Right cardiac atrium (tissue), 5 donors: Measurements from ENCODE around the gene CFAP69. TPM values are rescaled to one million over a fixed set of nuclear protein-coding genes. Genes with fewer than 3 reads are reported as not detected.
"Not testable (repeated sequence)": the region's sequence is repeated elsewhere in the genome, so short reads cannot be mapped to it uniquely, and the experiment has no call there.

Experiments
- ATAC-seq, 2 donors: fragments of 200-7000 bp; cut with Tn5 transposase; one replicate each; pipeline versions ENCODE4 v1.8.0 to v1.9.1; 2020; ENCODE audit warnings: moderate library complexity in 2 of 2, mild to moderate bottlenecking in 1 of 2
- DNase-seq, 3 donors: peaks; one replicate each; pipeline ENCODE4 v3.0.0-alpha.2; 2020
- H3K27ac ChIP-seq: one replicate; pipeline ENCODE4 v1.5.1; 2013; ENCODE audit warnings: mild to moderate bottlenecking, low read length, control low read depth, moderate library complexity
- H3K27me3 ChIP-seq: one replicate; pipeline ENCODE4 v1.6.1; 2013; ENCODE audit not compliant: control insufficient read depth, insufficient read depth
- H3K4me1 ChIP-seq: one replicate; pipeline ENCODE4 v1.6.1; 2013; ENCODE audit warnings: low read length; ENCODE audit not compliant: control insufficient read depth, insufficient read depth
- H3K4me3 ChIP-seq: one replicate; pipeline ENCODE4 v1.5.1; 2013; ENCODE audit warnings: low read length, control low read depth
- H3K9me3 ChIP-seq: one replicate; pipeline ENCODE4 v1.6.1; 2013; ENCODE audit warnings: low read length; ENCODE audit not compliant: control insufficient read depth
- WGBS: extraction: QIAGEN DNeasy Blood & Tissue Kit; methylation state at CpG from one replicate; pipeline ENCODE4 v1.1.7; 2013; 5-methylcytosine and 5-hydroxymethylcytosine counted together
- intact Hi-C, 4 donors: fragments of 100-400 bp; cut with DNase I; formaldehyde crosslinking; loops; one replicate each; pipeline versions ENCODE4 v1.11.0 to v1.14.0; 2022 to 2023
- polyA plus RNA-seq: library from polyadenylated mRNA; stranded (reverse); fragments of 200-250 nt; gene quantifications from one replicate; pipeline ENCODE4 v1.2.3, GENCODE V29; 2013
- total RNA-seq, 4 donors: library from RNA; stranded (reverse); fragmentation: NEBNext Ultra II Directional; extraction: Animal tissue kit (Norgen Biotek cat#: 25700); gene quantifications; one replicate each; pipeline ENCODE4 v1.2.1, GENCODE V29; 2021
- donor health status: healthy with polysubstance abuse.
- donor health status: DM: no; HTN: yes; CAD: no.
- donor health status: DM: no; HTN: no; CAD: no.
- donor health status: DM: no; HTN: yes; CAD: no; lungs with severe emphysema.
- donor health status: DM: yes; HTN: yes; CAD: no.

The CFAP69 gene
- total and polyA plus RNA-seq, 5 donors, result 2.3 to 7.4 (median 3.6) TPM

GRCh38 chr7:90313907-90314306 is 68.9 kb downstream of the CFAP69 start:
- WGBS, result 71% methylated on average over 4 of the region's 4 CpGs
- H3K27ac ChIP-seq, result no peak overlapping the region
- no peaks in the 10 kb centered on the region for H3K4me1 ChIP-seq
- ATAC-seq (no peak), DNase-seq (no peak)
- no peaks in the 10 kb centered on the region for H3K9me3 ChIP-seq
- H3K4me3 ChIP-seq, result no peak overlapping the region
- intact Hi-C loops, result loop anchor here in 1 of 4 donors (10.0 kb wide), 1 partner anchor 111 kb away; no protein-coding TSS in a partner anchor
- no peaks in the 10 kb centered on the region for H3K27me3 ChIP-seq

- DNase-seq, result no peak
- H3K4me3 ChIP-seq, result no peak overlapping the region
- no peaks in the 10 kb centered on the region for H3K27me3 ChIP-seq
- ATAC-seq, result no peak
- H3K9me3 ChIP-seq, result no peaks in the 10 kb centered on the region
- 80% methylated on average over 7 of the region's 7 CpGs for WGBS
- intact Hi-C loops, result no loop called here
- H3K4me1 ChIP-seq, result no peaks in the 10 kb centered on the region
- no peak overlapping the region for H3K27ac ChIP-seq
These were observed 75.0 kb downstream of the CFAP69 start for GRCh38 chr7:90320014-90320413.

- 35% methylated on average over 7 of the region's 7 CpGs for WGBS
- H3K27me3 ChIP-seq, result no peaks in the 10 kb centered on the region
These were observed 75.4 kb downstream of the CFAP69 start for GRCh38 chr7:90320418-90320800.

GRCh38 chr7:90320801-90321494 is 76.0 kb downstream of the CFAP69 start, which contains the start of gene FAM237B:
Gene FAM237B, minus strand, starts transcription at chr7:90321304. Its CDS starts 1,556 bp downstream, at chr7:90319748.
- no peaks in the 10 kb centered on the region for H3K9me3 ChIP-seq
- H3K4me1 ChIP-seq, result no peaks in the 10 kb centered on the region
- no peaks in the 10 kb centered on the region for H3K27me3 ChIP-seq
- DNase-seq (peak in 1 of 3 donors; percentile 57), ATAC-seq (peak; percentile 48 to 60)
- intact Hi-C loops, result no loop called here
- H3K4me3 ChIP-seq, result no peak within 1 kb of the TSS
- WGBS, result 2% methylated on average over 62 of the region's 62 CpGs
- H3K27ac ChIP-seq, result no peak within 1 kb of the TSS

More at GRCh38 chr7:90320418-90320800, 75.4 kb downstream of the CFAP69 start:
- no peaks in the 10 kb centered on the region for H3K9me3 ChIP-seq
- ATAC-seq (no peak), DNase-seq (no peak)
- intact Hi-C loops, result no loop called here
- no peak overlapping the region for H3K4me3 ChIP-seq
- H3K4me1 ChIP-seq, result no peaks in the 10 kb centered on the region
- H3K27ac ChIP-seq, result no peak overlapping the region

GRCh38 chr7:90322837-90323236 is 77.9 kb downstream of the CFAP69 start:
- no peaks in the 10 kb centered on the region for H3K4me1 ChIP-seq
- ATAC-seq (no peak), DNase-seq (no peak)
- intact Hi-C loops, result no loop called here
- no peaks in the 10 kb centered on the region for H3K27me3 ChIP-seq
- no peak overlapping the region for H3K27ac ChIP-seq
- H3K4me3 ChIP-seq, result no peak overlapping the region
- no peaks in the 10 kb centered on the region for H3K9me3 ChIP-seq

GRCh38 chr7:90326500-90326899 is 81.5 kb downstream of the CFAP69 start:
- Histone ChIP-seq H3K27me3 (no peaks in the 10 kb centered on the region), H3K4me1 (no peaks in the 10 kb centered on the region), H3K27ac (no peak overlapping the region), H3K9me3 (no peaks in the 10 kb centered on the region), H3K4me3 (no peak overlapping the region)
- intact Hi-C loops, result no loop called here
- no peak for DNase-seq
- WGBS, result 20% methylated on average over 1 of the region's 1 CpG
- no peak for ATAC-seq

- H3K4me1 ChIP-seq, result no peaks in the 10 kb centered on the region
- peak in 1 of 3 donors; percentile 63 for DNase-seq
- WGBS, result 94% methylated on average over 48 of the region's 48 CpGs
- ATAC-seq, result no peak
- H3K9me3 ChIP-seq, result no peaks in the 10 kb centered on the region
- no peak overlapping the region for H3K4me3 ChIP-seq
- no peaks in the 10 kb centered on the region for H3K27me3 ChIP-seq
- no peak overlapping the region for H3K27ac ChIP-seq
- intact Hi-C loops, result no loop called here
These were observed 89.3 kb downstream of the CFAP69 start for GRCh38 chr7:90334193-90334843.

GRCh38 chr7:90334926-90335325 is 90.0 kb downstream of the CFAP69 start:
- DNase-seq, H3K27ac ChIP-seq, H3K4me3 ChIP-seq, H3K4me1 ChIP-seq, ATAC-seq, H3K27me3 ChIP-seq, intact Hi-C loops, H3K9me3 ChIP-seq: not testable (repeated sequence)
- 93% methylated on average over 2 of the region's 2 CpGs for WGBS

- Histone ChIP-seq H3K27me3 (no peaks in the 10 kb centered on the region), H3K4me1 (no peaks in the 10 kb centered on the region), H3K27ac (no peak overlapping the region), H3K4me3 (no peak overlapping the region), H3K9me3 (no peaks in the 10 kb centered on the region)
- no peak for ATAC-seq
- intact Hi-C loops, result no loop called here
- no peak for DNase-seq
These were observed 92.1 kb downstream of the CFAP69 start for GRCh38 chr7:90337106-90337505.

GRCh38 chr7:90345016-90345415 is 100.0 kb downstream of the CFAP69 start:
- Histone ChIP-seq H3K4me1 (no peaks in the 10 kb centered on the region), H3K27me3 (no peaks in the 10 kb centered on the region), H3K9me3 (no peaks in the 10 kb centered on the region), H3K4me3 (peak overlapping the region; percentile 88), H3K27ac (no peak overlapping the region)
- ATAC-seq (no peak), DNase-seq (no peak)
- intact Hi-C loops, result loop anchor here in 1 of 4 donors (5.0 kb wide), 1 partner anchor 57 kb away; the partner anchor contains the start of gene CLDN12

GRCh38 chr7:90345595-90346335 is 100.8 kb downstream of the CFAP69 start:
- H3K4me3 ChIP-seq, result peak overlapping the region; percentile 88
- peak; percentile 40 to 60 for ATAC-seq
- intact Hi-C loops, result loop anchor here in 1 of 4 donors (5.0 kb wide), 1 partner anchor 57 kb away; the partner anchor contains the start of gene CLDN12
- no peaks in the 10 kb centered on the region for H3K4me1 ChIP-seq
- 6% methylated on average over 18 of the region's 18 CpGs for WGBS
- no peaks in the 10 kb centered on the region for H3K27me3 ChIP-seq
- H3K27ac ChIP-seq, result peak overlapping the region; percentile 28
- DNase-seq, result no peak
- no peaks in the 10 kb centered on the region for H3K9me3 ChIP-seq
